GM21515 (cell line): ENCODE measurements around the gene IL1RAPL1.

Source experiments
- ATAC-seq: cut with Tn5 transposase; IDR thresholded peaks from one replicate; pipeline ENCODE4 v1.9.1; 2021; ENCODE audit not compliant: unreplicated experiment

IL1RAPL1 gene

GRCh38 chrX:29382811-29383210 is 795.6 kb downstream of the IL1RAPL1 start:
- ATAC-seq, result no peak

- ATAC-seq, result no peak
These were observed 801.3 kb downstream of the IL1RAPL1 start for GRCh38 chrX:29388509-29388908.

GRCh38 chrX:29397506-29397905 is 810.3 kb downstream of the IL1RAPL1 start:
- ATAC-seq, result no peak

- no peak for ATAC-seq
These were observed 820.1 kb downstream of the IL1RAPL1 start for GRCh38 chrX:29407357-29407756.

DNA sequence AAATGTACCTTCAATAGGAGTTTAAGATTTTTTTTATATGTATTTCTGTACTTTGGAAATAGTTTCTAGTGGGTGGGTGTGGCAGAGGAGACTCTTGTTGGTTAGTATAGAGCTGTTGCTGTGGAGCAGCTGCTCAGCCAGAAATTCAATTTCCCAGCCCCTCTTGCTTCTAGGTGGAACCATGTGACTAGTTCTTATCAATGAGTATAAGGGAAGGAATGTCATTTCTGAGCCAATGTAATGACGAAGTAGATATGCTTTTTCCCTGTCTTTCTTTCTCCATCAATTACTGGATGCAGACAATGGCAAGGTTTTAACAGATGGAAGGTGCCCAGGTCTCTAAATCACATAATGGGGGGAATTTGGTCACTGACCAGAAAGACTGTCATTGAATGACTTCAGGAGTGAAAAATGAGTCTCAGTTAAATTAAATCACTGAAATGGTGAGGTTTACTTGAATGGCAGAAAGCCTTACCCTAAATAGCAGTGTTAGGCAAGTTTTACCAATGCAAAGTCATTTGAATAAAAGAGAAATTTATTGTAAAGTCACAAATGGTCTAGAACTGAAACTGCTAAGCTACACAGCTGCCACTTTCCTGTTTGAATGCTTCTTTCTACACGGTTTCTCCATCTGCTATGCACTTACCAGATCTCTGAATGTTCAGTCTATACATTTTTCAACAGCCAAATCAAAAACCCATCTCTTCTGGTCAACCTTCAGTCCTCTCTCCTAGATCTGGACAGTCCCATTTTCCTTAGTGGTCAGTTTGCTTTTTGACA is 832.7 kb downstream of the IL1RAPL1 start:
- no peak for ATAC-seq

GRCh38 chrX:29422034-29422433 is 834.8 kb downstream of the IL1RAPL1 start:
- no peak for ATAC-seq

DNA sequence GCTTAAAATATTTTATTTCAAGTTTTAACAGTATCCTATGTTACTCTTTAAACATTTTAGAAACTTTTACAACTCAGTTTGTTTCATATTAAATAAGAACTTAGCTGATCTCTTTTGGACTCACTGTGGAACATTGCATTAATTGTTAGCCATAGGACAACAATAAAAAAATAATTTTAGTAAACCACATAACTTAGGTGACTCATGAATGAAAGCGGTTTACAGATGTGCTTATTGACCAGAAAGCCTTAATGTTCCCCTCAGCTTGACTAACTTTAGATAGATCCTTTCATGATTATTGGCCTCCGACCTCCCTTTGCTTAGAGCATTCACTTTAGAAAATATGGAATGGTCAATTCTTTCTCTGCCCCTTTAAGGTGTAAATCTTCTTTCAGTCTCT is 844.6 kb downstream of the IL1RAPL1 start:
- no peak for ATAC-seq

GRCh38 chrX:29432534-29432933 is 845.3 kb downstream of the IL1RAPL1 start:
- no peak for ATAC-seq

DNA sequence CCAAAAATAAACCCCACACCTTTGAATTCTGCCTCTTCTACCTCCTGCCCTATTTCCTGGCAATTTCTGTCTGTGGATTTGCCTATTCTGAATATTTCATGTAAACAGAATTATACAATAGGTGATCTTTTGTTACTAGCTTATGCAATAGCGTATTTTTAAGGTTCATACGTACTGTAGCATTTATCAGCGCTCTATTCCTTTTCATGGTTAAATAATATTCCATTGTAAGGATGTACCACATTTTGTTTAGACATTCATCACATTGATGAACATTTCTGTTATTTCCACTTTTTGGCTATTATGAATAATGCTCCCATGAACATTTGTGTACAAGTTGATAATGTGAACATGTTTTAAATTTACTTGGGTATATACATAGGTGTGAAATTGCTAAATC is 847.7 kb downstream of the IL1RAPL1 start:
- no peak for ATAC-seq

GRCh38 chrX:29435396-29435795 is 848.1 kb downstream of the IL1RAPL1 start:
- ATAC-seq, result no peak

DNA sequence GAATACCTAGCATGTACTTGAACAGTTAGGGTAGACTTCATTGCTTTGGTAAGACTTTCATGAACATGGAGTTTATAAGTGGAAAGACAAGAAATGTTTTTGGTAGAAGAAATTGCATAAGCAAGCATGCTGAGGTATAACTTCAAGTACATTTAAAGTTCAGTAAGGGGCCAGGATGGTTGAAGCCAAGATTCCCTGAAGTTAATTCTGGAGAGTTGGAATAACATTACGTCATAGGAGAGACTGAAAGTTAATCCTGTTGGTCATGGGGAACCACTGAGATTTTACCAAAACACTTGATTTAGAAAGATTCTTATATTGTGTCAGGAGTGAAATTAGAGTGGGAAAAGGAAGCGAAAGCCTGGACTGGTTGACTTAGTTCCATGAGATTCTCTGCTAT is 860.6 kb downstream of the IL1RAPL1 start:
- no peak for ATAC-seq

GRCh38 chrX:29453333-29453732 is 866.1 kb downstream of the IL1RAPL1 start:
- no peak for ATAC-seq

- no peak for ATAC-seq
These were observed 868.5 kb downstream of the IL1RAPL1 start for GRCh38 chrX:29455702-29456101.

DNA sequence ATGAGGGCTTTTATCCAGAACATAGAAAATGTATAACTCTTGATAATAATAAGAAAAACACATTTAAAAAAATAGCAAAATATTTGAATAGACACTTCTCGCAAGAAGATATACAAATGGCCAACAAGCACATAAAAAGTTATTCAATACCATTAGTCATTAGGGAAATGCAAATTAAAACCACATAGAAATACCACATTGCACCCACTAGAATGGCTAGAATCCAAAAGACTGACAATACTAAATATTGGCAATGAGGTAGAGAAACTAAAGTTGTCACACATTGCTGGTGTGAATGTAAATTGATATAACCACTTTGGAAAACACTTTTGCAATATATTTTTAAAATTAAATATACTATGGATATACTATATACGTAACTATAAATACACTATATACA is 873.8 kb downstream of the IL1RAPL1 start:
- no peak for ATAC-seq

- no peak for ATAC-seq
These were observed 879.2 kb downstream of the IL1RAPL1 start for GRCh38 chrX:29466456-29466855.

GRCh38 chrX:29468911-29469494 is 881.8 kb downstream of the IL1RAPL1 start:
- no peak for ATAC-seq

GRCh38 chrX:29470030-29470429 is 882.8 kb downstream of the IL1RAPL1 start:
- ATAC-seq, result no peak

GRCh38 chrX:29471829-29472228 is 884.6 kb downstream of the IL1RAPL1 start:
- ATAC-seq, result no peak

- peak; percentile 37 for ATAC-seq
These were observed 890.6 kb downstream of the IL1RAPL1 start for GRCh38 chrX:29477878-29478277.

GRCh38 chrX:29478336-29479069 is 891.3 kb downstream of the IL1RAPL1 start:
- peak; percentile 88 for ATAC-seq

DNA sequence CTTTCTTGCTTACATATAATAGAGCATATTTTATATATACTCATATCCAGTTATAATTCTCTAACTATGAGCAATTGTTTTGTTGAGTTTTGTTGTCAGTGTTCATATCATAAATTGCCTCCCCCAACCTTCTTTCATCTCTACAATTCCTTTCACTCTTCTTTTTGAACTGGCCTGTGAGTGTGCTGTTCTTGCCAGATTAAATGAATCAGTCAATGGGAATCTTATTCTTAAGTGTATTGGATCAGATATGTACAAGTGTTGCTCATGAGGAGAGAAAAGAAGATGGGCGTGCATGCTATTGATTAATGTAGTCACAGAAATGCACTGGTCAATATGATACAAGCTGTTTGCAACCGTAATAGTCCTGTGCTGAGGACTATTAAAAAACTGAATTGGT is 900.0 kb downstream of the IL1RAPL1 start:
- ATAC-seq, result no peak

DNA sequence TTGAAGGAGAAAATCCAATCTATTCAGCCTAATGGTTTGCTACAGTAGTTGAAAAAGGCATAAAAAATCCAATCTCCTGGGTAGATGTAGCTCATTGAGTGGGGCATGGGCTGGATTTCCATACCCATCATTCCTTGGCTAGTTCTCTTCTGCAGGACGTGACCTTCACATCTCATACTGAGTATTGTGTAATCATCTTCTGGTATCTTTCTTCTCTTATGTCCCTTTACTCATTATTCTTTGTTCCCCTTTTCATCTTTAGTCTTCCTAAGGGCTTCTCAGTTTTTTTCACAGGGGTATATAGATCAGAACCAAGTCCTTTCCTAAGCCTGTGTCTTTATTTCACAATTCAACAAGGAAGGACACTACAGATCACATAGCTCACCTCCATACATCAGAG is 900.5 kb downstream of the IL1RAPL1 start:
- ATAC-seq, result no peak
